WI38 (cell line): Measurements from ENCODE around the gene FOXK1.

ENCODE experiments used
- H3K4me3 ChIP-seq: 2 replicates; pipeline ENCODE4 v1.5.1; 2011; ENCODE audit warnings: low read depth, mild to moderate bottlenecking, control low read depth, low read length
- CTCF ChIP-seq: IDR thresholded peaks from 2 replicates; pipeline ENCODE4 v1.5.1; 2012; ENCODE audit warnings: low read depth, mild to moderate bottlenecking, control low read depth, low read length

The FOXK1 gene

GRCh38 chr7:4807598-4808016 lies 125.5 kb downstream of the FOXK1 start:
- no peak for TF ChIP-seq CTCF
- no peak overlapping the region for H3K4me3 ChIP-seq

- TF ChIP-seq CTCF = no peak
- no peak overlapping the region for H3K4me3 ChIP-seq
These were observed 125.9 kb downstream of the FOXK1 start for GRCh38 chr7:4808026-4808425.

- no peak for TF ChIP-seq CTCF
- H3K4me3 ChIP-seq = no peak overlapping the region
These were observed 126.5 kb downstream of the FOXK1 start for GRCh38 chr7:4808565-4808964.

GRCh38 chr7:4809091-4809591 lies 127.0 kb downstream of the FOXK1 start:
- H3K4me3 ChIP-seq = no peak overlapping the region
- no peak for TF ChIP-seq CTCF

GRCh38 chr7:4809666-4810065 lies 127.6 kb downstream of the FOXK1 start:
- TF ChIP-seq CTCF = no peak
- H3K4me3 ChIP-seq = no peak overlapping the region

- TF ChIP-seq CTCF = no peak
- no peak overlapping the region for H3K4me3 ChIP-seq
These were observed 132.3 kb downstream of the FOXK1 start for GRCh38 chr7:4814433-4814832.

GRCh38 chr7:4815121-4815520 lies 133.0 kb downstream of the FOXK1 start:
- TF ChIP-seq CTCF = no peak
- H3K4me3 ChIP-seq = no peak overlapping the region
